Muscle of leg (tissue), 11 donors: ENCODE results near the gene MCUR1. TPM values are rescaled to one million over a fixed set of nuclear protein-coding genes. Genes with fewer than 3 reads are reported as not detected.

Experiments
- DNase-seq: peaks from one replicate; pipeline ENCODE4 v3.0.0; 2013
- H3K27ac ChIP-seq: one replicate; pipeline ENCODE4 v1.5.1; 2013; ENCODE audit warnings: mild to moderate bottlenecking, low read length, control low read depth
- H3K27me3 ChIP-seq: one replicate; pipeline ENCODE4 v1.6.1; 2013; ENCODE audit warnings: low read length; ENCODE audit not compliant: control insufficient read depth, insufficient read depth
- H3K36me3 ChIP-seq: one replicate; pipeline ENCODE4 v1.6.1; 2013; ENCODE audit warnings: low read length; ENCODE audit not compliant: control insufficient read depth, insufficient read depth
- H3K4me1 ChIP-seq: one replicate; pipeline ENCODE4 v1.6.1; 2013; ENCODE audit warnings: low read length; ENCODE audit not compliant: control insufficient read depth, insufficient read depth
- H3K4me3 ChIP-seq: one replicate; pipeline ENCODE4 v1.5.1; 2013; ENCODE audit warnings: low read length, control low read depth
- H3K9me3 ChIP-seq: replicated peaks from 2 replicates; pipeline ENCODE4 v1.6.1; 2013; ENCODE audit warnings: low read depth, low read length; ENCODE audit not compliant: control insufficient read depth
- WGBS: methylation state at CpG from one replicate; pipeline ENCODE4 v1.1.5; 2013; ENCODE audit warnings: missing lambda C conversion rate; ENCODE audit not compliant: insufficient coverage; 5-methylcytosine and 5-hydroxymethylcytosine counted together
- polyA plus RNA-seq, 8 donors: library from polyadenylated mRNA; unstranded; fragments of 120-200 nt; gene quantifications; one replicate each; pipeline versions ENCODE4 v1.2.1 to v1.2.3, GENCODE V29; 2013; ENCODE audit warnings: inconsistent platforms in 1 of 8, low replicate concordance in 1 of 8; ENCODE audit not compliant: insufficient read length in 8 of 8, insufficient read depth in 1 of 8
- total RNA-seq: library from RNA; stranded (reverse); fragments of 120-200 nt; gene quantifications from one replicate; pipeline ENCODE4 v1.2.4, GENCODE V29; 2013

MCUR1 gene
- total and polyA plus RNA-seq, 9 donors: 16.1 to 32.8 (median 27.4) TPM

DNA sequence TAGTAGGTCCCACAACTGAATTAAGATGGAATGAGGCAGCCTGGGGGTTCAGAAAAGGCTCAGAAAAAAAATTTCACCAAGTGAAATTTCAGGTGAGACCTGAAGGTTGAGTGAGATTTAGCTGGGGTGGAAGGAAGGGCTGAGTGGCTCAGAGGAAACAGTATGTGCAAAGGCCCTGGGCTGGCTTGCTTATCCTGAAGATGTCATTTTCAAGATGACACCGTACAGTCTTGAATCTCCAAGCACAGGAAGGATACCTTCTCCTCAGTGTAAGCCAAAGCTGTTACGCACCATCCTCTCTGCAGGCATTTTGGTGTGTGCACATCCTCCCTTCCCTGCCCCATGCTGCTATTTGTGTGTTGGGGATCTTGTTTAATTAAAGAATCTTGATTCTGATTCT, 59.7 kb downstream of the MCUR1 start:
- no peaks in the 10 kb centered on the region for H3K9me3 ChIP-seq
- WGBS: no CpG with 5 or more reads among the region's 2 CpGs
- no peaks in the 10 kb centered on the region for H3K36me3 ChIP-seq
- no peaks in the 10 kb centered on the region for H3K27me3 ChIP-seq
- H3K27ac ChIP-seq: peak overlapping the region; percentile 62
- no peaks in the 10 kb centered on the region for H3K4me1 ChIP-seq
- no peak overlapping the region for H3K4me3 ChIP-seq
- DNase-seq: no peak

DNA sequence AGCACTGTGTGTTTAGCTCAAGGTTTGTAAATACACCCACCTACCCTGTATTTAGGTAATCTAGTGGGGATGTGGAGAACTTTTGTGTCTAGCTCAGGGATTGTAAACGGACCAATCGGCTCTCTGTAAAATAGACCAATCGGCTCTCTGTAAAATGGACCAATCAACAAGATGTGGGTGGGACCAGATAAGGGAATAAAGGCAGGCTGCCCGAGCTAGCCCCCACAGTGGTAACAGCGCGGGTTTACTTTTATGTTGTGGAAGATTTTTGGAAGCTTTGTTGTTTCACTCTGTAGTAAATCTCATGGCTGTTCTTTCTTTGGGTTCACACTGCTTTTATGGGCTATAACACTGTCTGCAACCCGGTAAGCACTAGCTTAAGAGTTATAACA, 70.6 kb downstream of the MCUR1 start:
- Histone ChIP-seq H3K27ac (no peak overlapping the region), H3K4me3 (no peak overlapping the region), H3K27me3 (no peaks in the 10 kb centered on the region), H3K9me3 (no peaks in the 10 kb centered on the region), H3K36me3 (no peaks in the 10 kb centered on the region), H3K4me1 (no peaks in the 10 kb centered on the region)
- 97% methylated on average over 5 of the region's 7 CpGs for WGBS
- no peak for DNase-seq

DNA sequence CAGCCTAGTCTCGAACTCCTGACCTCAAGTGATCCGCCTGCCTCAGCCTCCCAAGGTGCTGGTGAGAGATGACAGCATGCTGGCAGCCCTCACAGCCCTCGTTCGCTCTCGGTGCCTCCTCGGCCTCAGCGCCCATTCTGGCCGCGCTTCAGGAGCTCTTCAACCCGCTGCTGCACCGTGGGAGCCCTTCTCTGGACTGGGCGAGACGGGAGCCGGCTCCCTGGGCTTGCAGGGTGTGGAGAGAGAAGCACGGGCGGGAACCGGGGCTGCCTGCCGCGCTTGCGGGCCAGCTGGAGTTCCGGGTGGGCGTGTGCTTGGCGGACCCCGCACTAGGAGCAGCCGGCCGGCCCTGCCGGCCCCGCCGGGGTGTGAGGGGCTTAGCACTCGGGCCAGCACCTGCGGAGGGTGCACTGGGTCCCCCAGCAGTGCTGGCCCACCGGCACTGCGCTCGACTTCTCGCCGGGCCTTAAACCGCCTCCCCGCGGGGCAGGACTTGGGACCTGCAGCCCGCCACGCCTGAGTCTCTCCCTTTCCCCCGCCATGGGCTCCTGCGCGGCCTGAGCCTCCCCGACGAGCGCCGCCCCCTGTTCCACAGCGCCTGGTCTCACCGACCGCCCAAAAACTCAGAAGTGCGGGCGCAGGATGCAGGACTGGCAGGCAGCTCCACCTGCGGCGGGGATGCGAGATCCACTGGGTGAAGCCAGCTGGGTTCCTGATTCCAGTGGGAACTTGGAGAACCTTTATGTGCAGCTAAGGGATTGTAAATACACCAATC, 71.2 kb downstream of the MCUR1 start:
- 61% methylated on average over 49 of the region's 56 CpGs for WGBS
- no peaks in the 10 kb centered on the region for H3K36me3 ChIP-seq
- no peaks in the 10 kb centered on the region for H3K27me3 ChIP-seq
- no peak overlapping the region for H3K27ac ChIP-seq
- no peaks in the 10 kb centered on the region for H3K9me3 ChIP-seq
- no peak overlapping the region for H3K4me3 ChIP-seq
- no peaks in the 10 kb centered on the region for H3K4me1 ChIP-seq
- DNase-seq: no peak

DNA sequence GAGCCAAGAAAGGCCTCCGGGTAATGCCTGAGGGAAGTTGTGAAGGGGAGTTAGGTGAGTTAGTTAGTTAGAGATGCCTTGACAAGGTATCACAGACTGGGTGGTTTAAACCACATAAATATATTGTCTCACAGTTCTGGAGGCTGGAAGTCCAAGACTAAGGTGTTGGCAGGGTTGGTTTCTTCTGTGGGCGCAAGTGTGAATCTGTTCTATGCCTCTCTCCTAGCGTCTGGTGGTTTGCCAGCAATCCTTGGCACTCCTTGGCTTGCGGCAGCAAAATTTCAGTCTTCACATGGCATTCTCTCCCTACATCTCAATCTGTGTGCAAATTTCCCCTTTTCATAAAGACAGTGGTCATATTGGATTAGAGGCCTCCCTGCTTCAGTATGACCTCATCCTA, 73.0 kb downstream of the MCUR1 start:
- DNase-seq: no peak
- WGBS: 90% methylated on average over 2 of the region's 4 CpGs
- H3K4me3 ChIP-seq: no peak overlapping the region
- no peak overlapping the region for H3K27ac ChIP-seq
- no peaks in the 10 kb centered on the region for H3K36me3 ChIP-seq
- no peaks in the 10 kb centered on the region for H3K4me1 ChIP-seq
- no peaks in the 10 kb centered on the region for H3K27me3 ChIP-seq
- no peaks in the 10 kb centered on the region for H3K9me3 ChIP-seq

Other genes with a start within 250 kb of the MCUR1 start
- 10.0 TPM for gene SIRT5, start 240.0 kb downstream of the MCUR1 start, total RNA-seq
- 10 to 100 TPM in 2 of 8 donors, 1 to 10 TPM in 6; 6.0 to 10.4 (median 8.2) TPM for gene SIRT5, start 240.0 kb downstream of the MCUR1 start, polyA plus RNA-seq
- 49.7 TPM for gene NOL7, start 199.2 kb downstream of the MCUR1 start, total RNA-seq
- gene NOL7, start 199.2 kb downstream of the MCUR1 start, polyA plus RNA-seq: 10 to 100 TPM; 60.2 to 69.0 (median 65.4) TPM
- 23.4 TPM for gene RANBP9, start 102.7 kb downstream of the MCUR1 start, total RNA-seq
- 10 to 100 TPM; 25.3 to 35.6 (median 28.1) TPM for gene RANBP9, start 102.7 kb downstream of the MCUR1 start, polyA plus RNA-seq
- 0.53 TPM for gene RNF182, start 110.4 kb upstream of the MCUR1 start, total RNA-seq
- 1 to 10 TPM in 1 of 8 donors, under 1 TPM in 7; 0.32 to 1.1 (median 0.59) TPM for gene RNF182, start 110.4 kb upstream of the MCUR1 start, polyA plus RNA-seq